ENCODE measurements around the gene KLRF2. TPM values are rescaled to one million over a fixed set of nuclear protein-coding genes. Genes with fewer than 3 reads are reported as not detected.

The KLRF2 gene
- total RNA-seq, 6 experiments from 2014 or later: not detected

GRCh38 chr12:9919443-9919842, 38.2 kb downstream of the KLRF2 start:
- intact Hi-C loops (cut with DNase I): loop anchor here in 1 of 2 donors (5.0 kb wide), 1 partner anchor 102 kb away; no protein-coding TSS in a partner anchor
- WGBS (ENCODE audit: insufficient coverage, low coverage, low lambda C conversion rate, missing lambda C conversion rate): 83% methylated on average over 2 of the region's 3 CpGs
- no peak for DNase-seq
- TF ChIP-seq CTCF (IDR thresholded peaks at IDR 0.05) (no peak), POLR2A (IDR thresholded peaks at IDR 0.05) (no peak)
- no peak for ATAC-seq
- Histone ChIP-seq H3K36me3 (no peaks in the 10 kb centered on the region), H3K4me3 (no peak overlapping the region), H3K27me3 (no peaks in the 10 kb centered on the region), H3K4me1 (no peaks in the 10 kb centered on the region), H3K27ac (no peak overlapping the region), H3K9me3 (no peaks in the 10 kb centered on the region)

- intact Hi-C loops (cut with DNase I): no loop called here
- no peaks in the 10 kb centered on the region for H3K27me3 ChIP-seq
- 87% methylated on average over 9 of the region's 10 CpGs for WGBS (ENCODE audit: insufficient coverage, low coverage, low lambda C conversion rate, missing lambda C conversion rate)
- no peak for ATAC-seq
- no peak overlapping the region for H3K27ac ChIP-seq
- peaks cover 0 to under 1% (median 0%) of the 10 kb centered on the region in 4 donors for H3K4me1 ChIP-seq
- H3K36me3 ChIP-seq: no peaks in the 10 kb centered on the region
- TF ChIP-seq POLR2A (IDR thresholded peaks at IDR 0.05) (no peak), CTCF (IDR thresholded peaks at IDR 0.05) (no peak)
- DNase-seq: no peak
- no peak overlapping the region for H3K4me3 ChIP-seq
- no peaks in the 10 kb centered on the region for H3K9me3 ChIP-seq
These were observed 39.2 kb downstream of the KLRF2 start for GRCh38 chr12:9920451-9920850.

GRCh38 chr12:9922429-9922828, 41.1 kb downstream of the KLRF2 start:
- TF ChIP-seq POLR2A (IDR thresholded peaks at IDR 0.05) (no peak), CTCF (IDR thresholded peaks at IDR 0.05) (no peak)
- ATAC-seq (no peak), DNase-seq (no peak)
- H3K27ac ChIP-seq: no peak overlapping the region
- H3K4me1 ChIP-seq: peaks cover 0 to 3% (median 0%) of the 10 kb centered on the region in 4 donors
- intact Hi-C loops (cut with DNase I): no loop called here
- no peaks in the 10 kb centered on the region for H3K9me3 ChIP-seq
- H3K4me3 ChIP-seq: no peak overlapping the region
- WGBS (ENCODE audit: insufficient coverage, low coverage, low lambda C conversion rate, missing lambda C conversion rate): 93% methylated on average over 1 of the region's 1 CpG
- no peaks in the 10 kb centered on the region for H3K36me3 ChIP-seq
- no peaks in the 10 kb centered on the region for H3K27me3 ChIP-seq

- no peaks in the 10 kb centered on the region for H3K27me3 ChIP-seq
- H3K4me1 ChIP-seq: peaks cover 0 to 3% (median 0%) of the 10 kb centered on the region in 4 donors
- H3K36me3 ChIP-seq: no peaks in the 10 kb centered on the region
- H3K9me3 ChIP-seq: no peaks in the 10 kb centered on the region
- TF ChIP-seq POLR2A (IDR thresholded peaks at IDR 0.05): no peak
- TF ChIP-seq CTCF (IDR thresholded peaks at IDR 0.05): peak; percentile 54 to 68 (median 60)
- WGBS (ENCODE audit: insufficient coverage, low coverage, low lambda C conversion rate, missing lambda C conversion rate): 3% methylated on average over 5 of the region's 5 CpGs
- DNase-seq (no peak), ATAC-seq (peak; percentile 88 to 94 (median 90))
- H3K4me3 ChIP-seq: peak overlapping the region; percentile 11 to 47 (median 15)
- H3K27ac ChIP-seq: no peak overlapping the region
- intact Hi-C loops (cut with DNase I): no loop called here
These were observed 44.6 kb downstream of the KLRF2 start for GRCh38 chr12:9925705-9926393.

All from right lobe of liver (tissue), 6 donors.